HepG2 (cell line): ENCODE data around the gene CCDC8. TPM values are rescaled to one million over a fixed set of nuclear protein-coding genes. Genes with fewer than 3 reads are reported as not detected.
"Not testable (repeated sequence)": the region's sequence is repeated elsewhere in the genome, so short reads cannot be mapped to it uniquely, and the experiment has no call there.

ENCODE experiments used
- ATAC-seq: fragments of 200-7000 bp; cut with Tn5 transposase; 3 replicates; pipeline ENCODE4 v1.9.1; 2020; ENCODE audit warnings: mild to moderate bottlenecking, moderate library complexity
- BruUV-seq: library from RNA; stranded (reverse); fragments of 400-500 nt; replicated peaks from 2 replicates; lab custom pipeline; 2021; lab: Mats Ljungman, UMichigan
- CTCF ChIA-PET: fragments of 300-600 bp; formaldehyde crosslinking; extraction: SDS; loops from one replicate; lab custom pipeline; 2021; ENCODE audit warnings: low total read pairs, inconsistent platforms, low intra/inter-chr PET ratio; lab: Yijun Ruan, JAX
- POLR2A ChIA-PET: fragments of 350-600 bp; sonication (Branson Sonifier 250); formaldehyde crosslinking; loops from one replicate; lab custom pipeline; 2020; ENCODE audit warnings: antibody characterized with exemption, inconsistent platforms; lab: Yijun Ruan, JAX
- DNase-seq: peaks from one replicate; pipeline ENCODE4 v3.0.0-alpha.2; 2015; ENCODE audit warnings: low spot score
- FAIRE-seq: peaks from 3 replicates; lab custom pipeline; 2011; peaks lifted over from hg19 to GRCh38; lab: Jason Lieb, UNC
- H2AFZ ChIP-seq: one replicate; pipeline ENCODE4 v1.6.1; 2011; ENCODE audit warnings: low read length, inconsistent platforms
- H3K27ac ChIP-seq: fragments of 300-600 bp; 3 replicates; pipeline ENCODE4 v1.8.0; 2011; ENCODE audit warnings: mixed run types, mild to moderate bottlenecking, mixed read lengths, low read length, inconsistent platforms; ENCODE audit not compliant: insufficient read depth; ENCODE audit errors: extremely low read length
- H3K27me3 ChIP-seq, 2 experiments: fragments of 200-600 bp in 1 of 2; 2 replicates in 1 of 2; 3 replicates in 1 of 2; pipeline versions ENCODE4 v1.6.0 to v1.8.0; 2011; ENCODE audit warnings: low read length in 2 of 2, mild to moderate bottlenecking in 2 of 2, moderate library complexity in 2 of 2, inconsistent platforms in 1 of 2; ENCODE audit not compliant: insufficient read depth in 2 of 2, control insufficient read depth in 1 of 2
- H3K36me3 ChIP-seq, 2 experiments: fragments of 200-600 bp in 1 of 2; replicated peaks in 1 of 2; 2 replicates in 1 of 2; 3 replicates in 1 of 2; pipeline versions ENCODE4 v1.5.1 to v1.8.0; 2011; ENCODE audit warnings: low read length in 2 of 2, inconsistent platforms in 1 of 2; ENCODE audit not compliant: insufficient read depth in 2 of 2, control insufficient read depth in 1 of 2
- H3K4me1 ChIP-seq: 2 replicates; pipeline ENCODE4 v1.5.1; 2012; ENCODE audit warnings: low read length, inconsistent platforms; ENCODE audit not compliant: insufficient read depth
- H3K4me2 ChIP-seq: 2 replicates; pipeline ENCODE4 v1.6.0; 2011; ENCODE audit warnings: low read depth, low read length, inconsistent platforms
- H3K4me3 ChIP-seq, 3 experiments: fragments of 200-600 bp in 1 of 3; sonication (generic), shearing (Covaris generic) in 1 of 3; replicated peaks in 1 of 3; 2 replicates each; pipeline ENCODE4 v1.5.1; 2011 to 2016; ENCODE audit warnings: low read length in 3 of 3, inconsistent platforms in 2 of 3, low read depth in 2 of 3, mild to moderate bottlenecking in 2 of 3, control low read depth in 1 of 3, mixed read lengths in 1 of 3; ENCODE audit not compliant: insufficient read depth in 1 of 3
- H3K79me2 ChIP-seq: one replicate; pipeline ENCODE4 v1.6.1; 2011; ENCODE audit warnings: low read length, inconsistent platforms; ENCODE audit not compliant: insufficient read depth
- H3K9ac ChIP-seq: 2 replicates; pipeline ENCODE4 v1.6.0; 2011; ENCODE audit warnings: mild to moderate bottlenecking, low read depth, low read length, inconsistent platforms; ENCODE audit not compliant: insufficient read depth
- H3K9me3 ChIP-seq: 2 replicates; pipeline ENCODE4 v1.5.1; 2012; ENCODE audit warnings: mild to moderate bottlenecking, low read length
- H4K20me1 ChIP-seq: 2 replicates; pipeline ENCODE4 v1.6.0; 2011; ENCODE audit warnings: inconsistent platforms, mild to moderate bottlenecking, low read length, moderate library complexity; ENCODE audit not compliant: insufficient read depth
- GABPB1 ChIP-seq: IDR thresholded peaks from 2 replicates; pipeline ENCODE4 v1.6.1; 2016; ENCODE audit warnings: mild to moderate bottlenecking, missing genetic modification reagents, moderate library complexity, missing compliant biosample characterization
- HNRNPLL ChIP-seq: fragments of 200-400 bp; formaldehyde crosslinking; IDR thresholded peaks from 2 replicates; pipeline ENCODE4 v1.6.1; 2017; ENCODE audit warnings: mild to moderate bottlenecking, low read depth, low read length; ENCODE audit not compliant: poor library complexity, severe bottlenecking
- IRF2 ChIP-seq: IDR thresholded peaks from 2 replicates; pipeline ENCODE4 v1.6.1; 2018; ENCODE audit warnings: missing genetic modification reagents, missing compliant biosample characterization
- NAIF1 ChIP-seq: sonication (generic); formaldehyde crosslinking; IDR thresholded peaks from 2 replicates; pipeline ENCODE4 v1.5.0; 2020; ENCODE audit warnings: mild to moderate bottlenecking, missing genetic modification reagents, borderline replicate concordance
- PITX1 ChIP-seq: sonication (generic); formaldehyde crosslinking; IDR thresholded peaks from 2 replicates; pipeline ENCODE4 v1.5.1; 2020; ENCODE audit warnings: mild to moderate bottlenecking, missing genetic modification reagents
- PPARG ChIP-seq: conservative IDR thresholded peaks from 2 replicates; pipeline ENCODE4 v1.6.1; 2016; ENCODE audit warnings: missing biosample characterization, missing genetic modification reagents
- RFX1 ChIP-seq: fragments of 450-650 bp; IDR thresholded peaks from 2 replicates; pipeline ENCODE4 v1.6.1; 2017
- RFX3 ChIP-seq: IDR thresholded peaks from 2 replicates; pipeline ENCODE4 v1.6.1; 2016; ENCODE audit warnings: missing biosample characterization, missing genetic modification reagents
- SOX13 ChIP-seq, 3 experiments: fragments of 450-650 bp in 1 of 3; sonication (generic) in 1 of 3; formaldehyde crosslinking in 1 of 3; IDR thresholded peaks in 2 of 3; conservative IDR thresholded peaks in 1 of 3; 2 replicates each; pipeline versions ENCODE4 v1.5.0 to v1.6.1; 2016 to 2020; ENCODE audit warnings: antibody characterized with exemption in 1 of 3, mild to moderate bottlenecking in 1 of 3, missing compliant biosample characterization in 1 of 3, missing genetic modification reagents in 1 of 3, moderate library complexity in 1 of 3
- SP4 ChIP-seq: sonication (generic); formaldehyde crosslinking; IDR thresholded peaks from 2 replicates; pipeline ENCODE4 v1.8.1; 2023; ENCODE audit warnings: mild to moderate bottlenecking, missing genetic modification reagents
- ZNF350 ChIP-seq: sonication (generic); formaldehyde crosslinking; IDR thresholded peaks from 2 replicates; pipeline ENCODE4 v1.4.0; 2020; ENCODE audit warnings: mild to moderate bottlenecking, low read depth, missing genetic modification reagents, borderline replicate concordance
- ZNF564 ChIP-seq: sonication (generic); formaldehyde crosslinking; IDR thresholded peaks from 2 replicates; pipeline ENCODE4 v1.8.1; 2023; ENCODE audit warnings: mild to moderate bottlenecking, missing genetic modification reagents
- WGBS: methylation state at CpG from one replicate; pipeline ENCODE4 v1.1.6; 2017; ENCODE audit warnings: low lambda C conversion rate; 5-methylcytosine and 5-hydroxymethylcytosine counted together
- in situ Hi-C: cut with HindIII; loops from 2 replicates; pipeline ENCODE4 v1.10.0; 2017; ENCODE audit warnings: low pct_unique_long_range_greater_than_20kb; ENCODE audit not compliant: extremely low pct_ligation_motif_present
- intact Hi-C: fragments of 100-400 bp; cut with micrococcal nuclease; formaldehyde crosslinking; loops from one replicate; pipeline ENCODE4 v1.10.0; 2022; ENCODE audit not compliant: unreplicated experiment
- polyA plus RNA-seq, 8 experiments: library from polyadenylated mRNA; depleted of rRNA in 3 of 8; stranded (reverse) in 7 of 8; unstranded in 1 of 8; fragments of >200 nt; fragmentation: Illumina TruSeq in 4 of 8; extraction: Trizol in 4 of 8; gene quantifications; 2 replicates each; pipeline versions ENCODE4 v1.2.1 to v1.2.3, GENCODE V29; 2011 to 2016; ENCODE audit warnings: low read depth in 4 of 8, missing spikeins in 1 of 8, mixed read lengths in 1 of 8; ENCODE audit not compliant: insufficient read depth in 1 of 8
- total RNA-seq, 5 experiments: library from RNA; depleted of rRNA; stranded (reverse); fragments of >200 nt; fragmentation: Illumina TruSeq; extraction: Trizol; gene quantifications; 2 replicates each; pipeline ENCODE4 v1.2.3, GENCODE V29; 2016; ENCODE audit warnings: low read depth in 1 of 5
- TF ChIP-seq, protein P1 (sequence below): sonication (generic); formaldehyde crosslinking; IDR thresholded peaks from 2 replicates; pipeline ENCODE4 v1.8.0; 2022; ENCODE audit warnings: missing genetic modification reagents, mild to moderate bottlenecking, moderate library complexity, borderline replicate concordance
- TF ChIP-seq, protein P2 (sequence below): sonication (generic); formaldehyde crosslinking; conservative IDR thresholded peaks from 2 replicates; pipeline ENCODE4 v1.4.0; 2020; ENCODE audit warnings: mild to moderate bottlenecking, missing genetic modification reagents, moderate library complexity
- TF ChIP-seq, protein P3 (sequence below): IDR thresholded peaks from 2 replicates; pipeline ENCODE4 v1.6.1; 2018; ENCODE audit warnings: missing genetic modification reagents, mild to moderate bottlenecking, missing compliant biosample characterization

The CCDC8 gene
- total and polyA plus RNA-seq, 2 of the 13 experiments (the other 11 are each of a cell fraction or from before 2014, with no cell fraction given), result 0.04 TPM; not detected in 1

DNA sequence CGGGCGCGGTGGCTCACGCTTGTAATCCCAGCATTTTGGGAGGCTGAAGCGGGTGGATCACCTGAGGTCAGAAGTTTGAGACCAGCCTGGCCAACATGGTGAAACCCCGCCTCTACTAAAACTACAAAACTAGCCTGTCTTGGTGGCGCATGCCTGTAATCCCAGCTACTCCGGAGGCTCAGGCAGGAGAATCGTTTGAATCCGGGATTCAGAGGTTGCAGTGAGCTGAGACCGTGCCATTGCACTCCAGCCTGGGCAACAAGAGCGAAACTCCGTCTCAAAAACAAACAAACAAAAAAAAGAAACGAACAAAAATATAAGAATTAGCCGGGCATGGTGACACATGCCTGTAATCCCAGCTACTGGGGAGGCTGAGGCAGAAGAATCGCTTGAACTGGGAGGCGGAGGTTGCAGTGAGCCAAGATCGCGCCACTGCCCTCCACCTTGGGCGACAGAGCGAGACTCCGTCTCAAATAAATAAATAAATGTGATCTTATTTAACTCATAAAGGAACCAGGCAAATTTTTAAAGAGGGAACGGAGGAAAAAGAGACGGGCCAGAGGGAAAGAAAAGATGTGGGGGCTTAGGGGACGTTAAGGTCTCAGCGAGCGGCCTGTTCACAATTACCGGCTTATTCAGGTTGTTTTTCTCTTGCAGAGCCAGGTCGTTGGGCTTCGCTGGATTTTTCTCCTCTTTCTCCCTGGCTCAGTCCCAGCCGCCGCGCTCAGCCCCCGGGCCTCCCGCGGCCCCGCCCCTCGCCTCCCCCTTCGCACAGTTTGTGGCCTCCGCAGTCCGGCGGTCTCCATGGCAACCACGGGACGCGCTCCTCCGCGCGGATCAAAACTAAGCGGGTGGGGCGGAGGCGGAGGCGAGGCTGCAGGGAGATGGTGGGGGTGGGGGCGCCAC, 2.7 kb upstream of the CCDC8 start:
- Histone ChIP-seq H3K4me1 (peaks cover 17% of the 10 kb centered on the region), H3K4me2 (peak overlapping the region; percentile 73), H3K4me3 (peak overlapping the region; percentile 26 to 45 (median 41))
- FAIRE-seq; H3K9ac ChIP-seq; H4K20me1 ChIP-seq; H3K27ac ChIP-seq; BruUV-seq; H3K27me3 ChIP-seq; POLR2A ChIA-PET; H3K36me3 ChIP-seq; H2AFZ ChIP-seq; H3K79me2 ChIP-seq; H3K9me3 ChIP-seq; in situ Hi-C loops; TF ChIP-seq SOX13 (IDR thresholded peaks at IDR 0.05): not testable (repeated sequence)
- CTCF ChIA-PET, result interaction anchor here (0.6 kb wide), 1 partner anchor 21 kb away, joined by 3 read pairs; no protein-coding TSS in a partner anchor
- DNase-seq (peak; percentile 59), ATAC-seq (peak; percentile 87)
- WGBS, result 14% methylated on average over 43 of the region's 53 CpGs
- intact Hi-C loops, result loop anchor here (1.0 kb wide), 1 partner anchor 10 kb away; no protein-coding TSS in a partner anchor
- TF ChIP-seq RFX1, result peak; percentile 72
- peak; percentile 45; the same call in 1 of the 2 replicates for TF ChIP-seq ZNF350 (CRISPR knock-in tag)
- peak; percentile 98 for TF ChIP-seq HNRNPLL
- 0 out of 2 replicates have a peak, but pooled peaks have one; percentile 44 for TF ChIP-seq SP4
- peak; percentile 60 for TF ChIP-seq PITX1 (CRISPR knock-in tag)
- peak; percentile 27; the same call in 1 of the 2 replicates for TF ChIP-seq IRF2
- peak; percentile 50; the same call in 1 of the 2 replicates for TF ChIP-seq GABPB1 (CRISPR knock-in tag)
- TF ChIP-seq, protein P1, sequence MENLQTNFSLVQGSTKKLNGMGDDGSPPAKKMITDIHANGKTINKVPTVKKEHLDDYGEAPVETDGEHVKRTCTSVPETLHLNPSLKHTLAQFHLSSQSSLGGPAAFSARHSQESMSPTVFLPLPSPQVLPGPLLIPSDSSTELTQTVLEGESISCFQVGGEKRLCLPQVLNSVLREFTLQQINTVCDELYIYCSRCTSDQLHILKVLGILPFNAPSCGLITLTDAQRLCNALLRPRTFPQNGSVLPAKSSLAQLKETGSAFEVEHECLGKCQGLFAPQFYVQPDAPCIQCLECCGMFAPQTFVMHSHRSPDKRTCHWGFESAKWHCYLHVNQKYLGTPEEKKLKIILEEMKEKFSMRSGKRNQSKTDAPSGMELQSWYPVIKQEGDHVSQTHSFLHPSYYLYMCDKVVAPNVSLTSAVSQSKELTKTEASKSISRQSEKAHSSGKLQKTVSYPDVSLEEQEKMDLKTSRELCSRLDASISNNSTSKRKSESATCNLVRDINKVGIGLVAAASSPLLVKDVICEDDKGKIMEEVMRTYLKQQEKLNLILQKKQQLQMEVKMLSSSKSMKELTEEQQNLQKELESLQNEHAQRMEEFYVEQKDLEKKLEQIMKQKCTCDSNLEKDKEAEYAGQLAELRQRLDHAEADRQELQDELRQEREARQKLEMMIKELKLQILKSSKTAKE (CRISPR knock-in tag), result peak; percentile 51; the same call in 1 of the 2 replicates
- TF ChIP-seq, protein P2, sequence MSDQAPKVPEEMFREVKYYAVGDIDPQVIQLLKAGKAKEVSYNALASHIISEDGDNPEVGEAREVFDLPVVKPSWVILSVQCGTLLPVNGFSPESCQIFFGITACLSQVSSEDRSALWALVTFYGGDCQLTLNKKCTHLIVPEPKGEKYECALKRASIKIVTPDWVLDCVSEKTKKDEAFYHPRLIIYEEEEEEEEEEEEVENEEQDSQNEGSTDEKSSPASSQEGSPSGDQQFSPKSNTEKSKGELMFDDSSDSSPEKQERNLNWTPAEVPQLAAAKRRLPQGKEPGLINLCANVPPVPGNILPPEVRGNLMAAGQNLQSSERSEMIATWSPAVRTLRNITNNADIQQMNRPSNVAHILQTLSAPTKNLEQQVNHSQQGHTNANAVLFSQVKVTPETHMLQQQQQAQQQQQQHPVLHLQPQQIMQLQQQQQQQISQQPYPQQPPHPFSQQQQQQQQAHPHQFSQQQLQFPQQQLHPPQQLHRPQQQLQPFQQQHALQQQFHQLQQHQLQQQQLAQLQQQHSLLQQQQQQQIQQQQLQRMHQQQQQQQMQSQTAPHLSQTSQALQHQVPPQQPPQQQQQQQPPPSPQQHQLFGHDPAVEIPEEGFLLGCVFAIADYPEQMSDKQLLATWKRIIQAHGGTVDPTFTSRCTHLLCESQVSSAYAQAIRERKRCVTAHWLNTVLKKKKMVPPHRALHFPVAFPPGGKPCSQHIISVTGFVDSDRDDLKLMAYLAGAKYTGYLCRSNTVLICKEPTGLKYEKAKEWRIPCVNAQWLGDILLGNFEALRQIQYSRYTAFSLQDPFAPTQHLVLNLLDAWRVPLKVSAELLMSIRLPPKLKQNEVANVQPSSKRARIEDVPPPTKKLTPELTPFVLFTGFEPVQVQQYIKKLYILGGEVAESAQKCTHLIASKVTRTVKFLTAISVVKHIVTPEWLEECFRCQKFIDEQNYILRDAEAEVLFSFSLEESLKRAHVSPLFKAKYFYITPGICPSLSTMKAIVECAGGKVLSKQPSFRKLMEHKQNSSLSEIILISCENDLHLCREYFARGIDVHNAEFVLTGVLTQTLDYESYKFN (CRISPR knock-in tag), result peak; percentile 56
- peak in 1 of 2 experiments; percentile 31; a peak in 2 of 4 replicates for TF ChIP-seq SOX13 (CRISPR knock-in tag; conservative IDR thresholded peaks at IDR 0.05 in 1 of 2, IDR thresholded peaks at IDR 0.05 in 1 of 2)
- peak; percentile 95 for TF ChIP-seq RFX3 (CRISPR knock-in tag)
- TF ChIP-seq, protein P3, sequence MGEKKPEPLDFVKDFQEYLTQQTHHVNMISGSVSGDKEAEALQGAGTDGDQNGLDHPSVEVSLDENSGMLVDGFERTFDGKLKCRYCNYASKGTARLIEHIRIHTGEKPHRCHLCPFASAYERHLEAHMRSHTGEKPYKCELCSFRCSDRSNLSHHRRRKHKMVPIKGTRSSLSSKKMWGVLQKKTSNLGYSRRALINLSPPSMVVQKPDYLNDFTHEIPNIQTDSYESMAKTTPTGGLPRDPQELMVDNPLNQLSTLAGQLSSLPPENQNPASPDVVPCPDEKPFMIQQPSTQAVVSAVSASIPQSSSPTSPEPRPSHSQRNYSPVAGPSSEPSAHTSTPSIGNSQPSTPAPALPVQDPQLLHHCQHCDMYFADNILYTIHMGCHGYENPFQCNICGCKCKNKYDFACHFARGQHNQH (CRISPR knock-in tag), result peak; percentile 29; the same call in 1 of the 2 replicates
- TF ChIP-seq PPARG (CRISPR knock-in tag), result peak; percentile 44; the same call in 1 of the 2 replicates
- peak; percentile 49; the same call in 1 of the 2 replicates for TF ChIP-seq ZNF564
- TF ChIP-seq NAIF1 (CRISPR knock-in tag), result peak; percentile 99
